NCI-H146 treated with DMSO at 0.1 percent for 48 hours (cell line): ENCODE data around the gene FBXL17.
"Not testable (repeated sequence)": the region's sequence is repeated elsewhere in the genome, so short reads cannot be mapped to it uniquely, and the experiment has no call there.

Experiments
- DNase-seq: peaks from one replicate; lab custom pipeline; 2025; ENCODE audit not compliant: unreplicated experiment; lab: John Stamatoyannopoulos, UW

Gene FBXL17

DNA sequence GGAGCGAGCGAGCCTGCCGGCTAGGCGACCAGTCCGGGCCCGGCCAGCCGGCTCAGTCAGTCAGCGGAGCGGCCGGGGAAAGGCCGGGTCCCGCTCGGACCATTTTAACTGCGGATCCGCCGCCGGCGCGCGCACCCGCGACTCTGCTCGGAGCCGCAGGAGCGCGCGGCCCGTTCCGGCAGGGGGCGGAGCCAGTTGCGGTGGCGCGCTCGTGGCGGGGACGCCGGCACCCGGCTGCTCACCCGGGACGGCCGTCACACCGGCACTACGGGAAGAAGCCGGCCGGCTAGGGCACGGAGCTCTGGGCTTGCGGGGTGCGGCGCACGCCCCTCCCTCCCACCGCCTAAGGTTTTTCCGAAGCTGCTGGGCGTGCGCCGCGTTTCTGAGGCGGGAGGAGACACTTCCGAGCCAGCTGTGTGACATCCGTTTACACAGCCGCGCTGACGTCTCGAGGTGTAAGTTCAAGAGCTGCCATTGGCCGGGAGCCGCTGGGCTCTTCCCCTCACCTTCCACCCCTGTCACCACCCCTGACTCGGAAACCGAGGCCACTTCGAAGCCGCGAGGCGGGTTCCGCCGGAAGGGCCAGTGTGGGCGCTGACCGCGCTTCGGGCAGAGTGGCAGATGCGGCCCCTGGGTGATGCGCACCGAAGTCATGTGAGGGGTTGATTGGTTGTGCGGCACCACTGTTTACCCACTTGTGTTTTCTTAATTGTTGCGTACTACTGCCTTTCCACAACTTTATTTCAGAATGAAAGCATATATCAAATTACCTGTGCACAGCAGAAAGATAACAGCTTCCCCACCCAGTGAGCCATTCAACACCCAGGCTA lies at the start of gene FBXL17:
FBXL17 (minus strand) TSS at position 145 of the 830 bp plus-strand sequence.
- DNase-seq, result peak; percentile 78

GRCh38 chr5:108430931-108431608 lies 49.2 kb upstream of the FBXL17 start:
- DNase-seq, result no peak

DNA sequence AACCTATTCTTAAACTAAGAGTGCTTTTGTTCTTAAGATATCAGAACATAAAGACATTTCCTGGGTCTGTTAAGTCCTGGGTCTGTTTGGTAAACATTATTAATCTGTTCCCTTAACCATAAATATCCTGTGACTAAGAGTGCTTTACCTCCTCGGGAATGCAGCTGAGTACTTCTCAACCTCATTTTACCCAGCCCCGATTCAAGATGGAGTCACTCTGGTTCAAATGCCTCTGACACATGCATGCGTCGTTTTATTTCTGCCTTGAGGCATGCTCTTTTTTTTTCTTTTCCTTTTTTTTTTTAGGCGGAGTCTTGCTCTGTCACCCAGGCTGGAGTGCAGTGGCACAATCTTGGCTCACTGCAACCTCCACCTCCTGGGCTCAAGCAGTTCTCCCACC lies 39.8 kb upstream of the FBXL17 start:
- no peak for DNase-seq

GRCh38 chr5:108420755-108421154 lies 38.9 kb upstream of the FBXL17 start:
- DNase-seq, result no peak

GRCh38 chr5:108420158-108420557 lies 38.3 kb upstream of the FBXL17 start:
- DNase-seq, result peak; percentile 10

- no peak for DNase-seq
These were observed 36.3 kb upstream of the FBXL17 start for GRCh38 chr5:108418197-108418596.

DNA sequence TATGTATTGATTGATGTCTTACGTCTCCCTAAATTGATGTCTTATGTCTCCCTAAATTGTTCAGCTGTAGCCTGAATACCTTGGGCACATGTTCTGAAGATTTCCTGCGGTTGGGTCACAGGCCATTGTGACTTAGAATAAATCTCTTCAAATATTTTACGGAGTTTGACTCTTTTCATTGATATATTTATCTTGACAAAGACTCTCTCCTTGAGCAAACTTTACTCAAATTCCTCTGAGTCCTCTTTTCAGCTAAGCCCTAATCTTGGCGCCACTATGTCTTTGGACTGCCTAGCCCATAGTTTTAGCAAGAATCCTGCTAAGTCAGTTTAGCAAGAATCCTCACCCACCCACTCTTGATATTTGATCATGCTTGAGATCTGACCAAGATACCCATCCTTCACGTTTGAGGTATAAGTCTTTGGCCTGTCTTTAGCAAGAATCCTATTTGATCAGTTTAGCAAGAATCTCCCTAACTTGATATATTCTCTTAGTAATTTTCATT lies 35.3 kb upstream of the FBXL17 start:
- DNase-seq, result no peak

GRCh38 chr5:108415726-108416125 lies 33.8 kb upstream of the FBXL17 start:
- no peak for DNase-seq

DNA sequence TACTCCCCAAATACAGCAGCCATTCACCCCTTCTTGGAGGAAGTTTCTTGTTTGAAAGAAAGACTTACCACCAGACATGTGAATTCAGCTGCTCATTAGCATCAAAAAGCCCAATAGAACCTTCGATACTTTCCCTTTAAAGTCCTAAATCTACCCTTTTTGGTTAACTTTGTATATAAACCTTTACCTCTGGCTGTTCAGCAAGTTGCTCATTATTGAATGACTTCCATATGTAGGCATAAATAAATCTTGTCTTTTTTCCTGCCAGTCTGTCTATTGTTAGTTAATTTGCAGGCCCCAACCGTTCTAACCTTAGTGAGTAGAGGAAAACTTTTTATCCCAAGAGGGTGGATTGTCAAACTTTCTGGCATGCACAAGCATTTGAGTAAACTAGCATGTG lies 27.9 kb upstream of the FBXL17 start:
- DNase-seq, result no peak

GRCh38 chr5:108405201-108405600 lies 23.3 kb upstream of the FBXL17 start:
- DNase-seq, result not testable (repeated sequence)

DNA sequence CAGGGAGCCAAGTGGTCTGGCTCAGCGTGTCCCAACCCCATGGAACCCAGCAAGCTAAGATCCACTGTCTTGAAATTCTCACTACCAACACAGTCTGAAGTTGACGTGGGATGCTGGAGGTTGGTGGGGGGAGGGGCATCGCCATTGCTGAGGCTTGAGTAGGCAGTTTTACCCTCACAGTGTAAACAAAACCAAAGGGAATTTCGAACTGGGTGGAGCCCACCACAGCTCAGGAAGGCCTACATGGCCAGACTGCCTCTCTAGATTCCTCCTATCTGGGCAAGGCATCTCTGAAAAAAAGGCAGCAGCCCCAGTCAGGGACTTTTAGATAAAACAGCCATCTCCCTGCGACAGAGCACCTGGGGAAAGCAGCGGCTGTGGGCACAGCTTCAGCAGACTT lies 17.1 kb upstream of the FBXL17 start:
- no peak for DNase-seq

GRCh38 chr5:108396837-108397236 lies 14.9 kb upstream of the FBXL17 start:
- DNase-seq, result not testable (repeated sequence)

- no peak for DNase-seq
These were observed 5.9 kb upstream of the FBXL17 start for GRCh38 chr5:108387758-108388157.

GRCh38 chr5:108386345-108387061 lies 4.6 kb upstream of the FBXL17 start:
- no peak for DNase-seq

GRCh38 chr5:108384741-108385140 lies 2.8 kb upstream of the FBXL17 start:
- DNase-seq, result no peak

- DNase-seq, result no peak
These were observed 959 bp upstream of the FBXL17 start for GRCh38 chr5:108382784-108383330.

- no peak for DNase-seq
These were observed 446 bp downstream of the FBXL17 start for GRCh38 chr5:108381350-108381953.

GRCh38 chr5:108380531-108381349 lies 1.2 kb downstream of the FBXL17 start:
- DNase-seq, result no peak

- DNase-seq, result no peak
These were observed 2.0 kb downstream of the FBXL17 start for GRCh38 chr5:108379722-108380530.
